ENCODE results near the gene ERAP2.

GRCh38 chr5:96861076-96861475 lies 15.2 kb upstream of the ERAP2 start:
- TF ChIP-seq, protein P1, sequence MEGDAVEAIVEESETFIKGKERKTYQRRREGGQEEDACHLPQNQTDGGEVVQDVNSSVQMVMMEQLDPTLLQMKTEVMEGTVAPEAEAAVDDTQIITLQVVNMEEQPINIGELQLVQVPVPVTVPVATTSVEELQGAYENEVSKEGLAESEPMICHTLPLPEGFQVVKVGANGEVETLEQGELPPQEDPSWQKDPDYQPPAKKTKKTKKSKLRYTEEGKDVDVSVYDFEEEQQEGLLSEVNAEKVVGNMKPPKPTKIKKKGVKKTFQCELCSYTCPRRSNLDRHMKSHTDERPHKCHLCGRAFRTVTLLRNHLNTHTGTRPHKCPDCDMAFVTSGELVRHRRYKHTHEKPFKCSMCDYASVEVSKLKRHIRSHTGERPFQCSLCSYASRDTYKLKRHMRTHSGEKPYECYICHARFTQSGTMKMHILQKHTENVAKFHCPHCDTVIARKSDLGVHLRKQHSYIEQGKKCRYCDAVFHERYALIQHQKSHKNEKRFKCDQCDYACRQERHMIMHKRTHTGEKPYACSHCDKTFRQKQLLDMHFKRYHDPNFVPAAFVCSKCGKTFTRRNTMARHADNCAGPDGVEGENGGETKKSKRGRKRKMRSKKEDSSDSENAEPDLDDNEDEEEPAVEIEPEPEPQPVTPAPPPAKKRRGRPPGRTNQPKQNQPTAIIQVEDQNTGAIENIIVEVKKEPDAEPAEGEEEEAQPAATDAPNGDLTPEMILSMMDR (conservative IDR thresholded peaks at IDR 0.05 in 1 of 2, IDR thresholded peaks at IDR 0.05 in 1 of 2; ENCODE audit: extremely low read depth in 1 of 2, insufficient read depth in 1 of 2, low read depth in 1 of 2, low read length in 2 of 2): no peak
- TF ChIP-seq EZH2 (IDR thresholded peaks at IDR 0.05; ENCODE audit: borderline replicate concordance, low read length): no peak

Data from mammary epithelial cell (primary cell).